Activated T-cell treated with anti-CD3 and anti-CD28 coated beads, Interleukin-2, amount 50 U/mL, for 72 hours (primary cell): ENCODE measurements around the gene SMTNL2. TPM values are rescaled to one million over a fixed set of nuclear protein-coding genes. Genes with fewer than 3 reads are reported as not detected.

Source experiments
- ATAC-seq, 2 donors: fragments of 150-1000 bp; cut with Tn5 transposase; replicated peaks in 1 of 2; 2 replicates each; pipeline ENCODE4 v1.10.0; 2021; ENCODE audit warnings: moderate library complexity in 2 of 2, mild to moderate bottlenecking in 1 of 2
- DNase-seq, 2 donors: peaks; one replicate each; pipeline ENCODE4 v3.0.0; 2021 to 2022; ENCODE audit warnings: mixed read lengths in 1 of 2
- H3K27ac Mint-ChIP-seq: one replicate; pipeline ENCODE4 v1.8.0; 2022; ENCODE audit warnings: mild to moderate bottlenecking, moderate library complexity, mixed read lengths
- H3K27me3 Mint-ChIP-seq: one replicate; pipeline ENCODE4 v1.8.0; 2022; ENCODE audit warnings: low read depth, mixed read lengths
- H3K36me3 Mint-ChIP-seq, 2 donors: one replicate each; pipeline ENCODE4 v1.8.0; 2022; ENCODE audit warnings: mixed read lengths in 2 of 2, mild to moderate bottlenecking in 1 of 2; ENCODE audit not compliant: insufficient read depth in 2 of 2
- H3K4me1 Mint-ChIP-seq: one replicate; pipeline ENCODE4 v1.8.0; 2022; ENCODE audit warnings: low read depth, mixed read lengths
- H3K4me3 Mint-ChIP-seq, 2 donors: one replicate each; pipeline ENCODE4 v1.8.0; 2022; ENCODE audit warnings: mild to moderate bottlenecking in 2 of 2, mixed read lengths in 2 of 2, moderate library complexity in 2 of 2
- H3K9me3 Mint-ChIP-seq, 2 donors: one replicate each; pipeline ENCODE4 v1.8.0; 2022; ENCODE audit warnings: mixed read lengths in 2 of 2
- total RNA-seq, 2 donors: library from RNA; stranded (reverse); gene quantifications; one replicate each; pipeline ENCODE4 v1.2.3, GENCODE V29; 2022

The SMTNL2 gene
- total RNA-seq, 2 donors from 2014 or later, result not detected

DNA sequence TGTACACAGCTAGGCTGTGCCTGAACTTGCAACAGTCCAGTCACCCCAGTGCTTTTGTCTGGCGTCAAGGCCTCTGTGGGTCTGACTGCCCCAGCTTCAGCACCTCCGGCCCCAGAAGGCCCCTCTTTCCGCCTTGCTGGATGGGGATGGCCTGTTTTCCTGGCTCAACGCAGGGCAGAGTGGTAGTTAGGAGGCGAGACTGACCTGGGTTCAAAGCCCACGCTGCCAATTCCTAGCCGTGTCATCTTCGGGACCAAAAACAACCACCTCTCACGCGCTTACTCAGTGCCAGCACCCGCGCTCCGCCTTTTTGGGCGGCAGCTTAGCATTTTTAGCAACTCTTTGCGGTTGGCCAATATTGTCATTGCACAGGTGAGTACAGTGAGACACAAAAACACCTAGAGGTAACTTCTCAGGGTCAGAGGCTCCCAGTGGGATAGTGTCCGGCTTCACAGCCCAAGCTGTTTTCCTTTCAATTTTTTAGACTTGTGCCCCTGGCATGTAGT, 33.7 kb upstream of the SMTNL2 start:
- no peak for DNase-seq
- peaks cover 28% of the 10 kb centered on the region for H3K4me1 Mint-ChIP-seq
- no peak for ATAC-seq
- H3K9me3 Mint-ChIP-seq, result no peaks in the 10 kb centered on the region
- no peak overlapping the region for H3K27ac Mint-ChIP-seq
- H3K4me3 Mint-ChIP-seq, result no peak overlapping the region
- no peaks in the 10 kb centered on the region for H3K27me3 Mint-ChIP-seq
- peaks cover 3 to 5% of the 10 kb centered on the region in 2 donors for H3K36me3 Mint-ChIP-seq

DNA sequence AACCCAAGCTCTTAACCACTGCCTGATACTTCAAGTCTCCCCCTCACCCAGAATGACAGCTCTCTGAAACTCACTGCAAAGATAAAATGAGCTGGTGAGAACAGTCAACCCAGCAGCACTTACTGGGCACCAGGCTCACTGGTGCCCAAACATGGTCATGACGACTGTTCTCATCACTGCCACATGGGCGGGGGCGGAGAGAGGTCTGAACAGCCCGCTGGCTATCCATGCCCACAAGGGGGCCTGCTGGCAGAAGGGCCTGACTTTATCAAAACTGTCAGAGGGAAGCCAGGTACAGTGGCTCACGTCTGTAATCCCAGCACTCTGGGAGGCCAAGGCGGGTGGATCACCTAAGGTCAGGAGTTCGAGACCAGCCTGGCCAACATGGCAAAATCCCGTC, 33.2 kb upstream of the SMTNL2 start:
- Mint-ChIP-seq H3K4me3 (no peak overlapping the region), H3K9me3 (no peaks in the 10 kb centered on the region), H3K36me3 (peaks cover 3 to 5% of the 10 kb centered on the region in 2 donors), H3K27me3 (no peaks in the 10 kb centered on the region), H3K27ac (no peak overlapping the region), H3K4me1 (peaks cover 34% of the 10 kb centered on the region)
- DNase-seq (no peak), ATAC-seq (no peak)

DNA sequence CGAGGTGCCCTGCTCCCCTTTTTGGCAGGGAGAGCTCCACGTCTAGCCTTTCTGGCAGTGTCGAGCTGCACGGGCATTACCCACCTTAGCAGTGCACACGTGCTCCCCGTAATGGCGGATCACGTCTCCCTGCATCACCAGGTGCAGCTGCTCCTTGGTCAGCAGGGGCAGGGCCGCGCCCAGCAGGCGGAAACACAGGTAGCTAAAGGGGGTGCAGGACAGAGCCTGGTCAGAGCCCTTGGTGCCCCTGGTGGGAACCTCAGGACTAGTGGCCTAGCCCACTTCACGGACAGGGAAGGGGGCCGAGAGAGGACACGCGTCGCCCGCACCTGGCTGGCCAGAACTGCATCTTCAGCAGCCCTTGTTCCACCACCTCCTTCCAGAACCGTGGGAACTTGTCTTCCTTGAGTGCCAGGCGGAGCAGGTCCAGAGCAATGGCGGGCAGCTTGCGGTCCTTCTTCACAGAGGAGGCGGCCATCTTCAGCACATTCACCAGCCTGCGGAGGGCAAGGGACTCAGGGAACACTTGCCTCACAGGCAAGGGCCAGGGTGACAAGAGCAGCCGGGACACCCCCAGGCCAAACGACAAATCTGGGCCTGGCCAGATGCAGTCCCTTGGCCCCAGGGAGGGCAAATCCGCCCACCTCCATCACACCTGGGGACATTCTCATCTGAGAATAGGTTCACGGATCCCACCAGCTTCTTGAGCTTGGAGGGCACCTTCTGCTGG, 32.4 kb upstream of the SMTNL2 start:
- H3K27ac Mint-ChIP-seq, result no peak overlapping the region
- peaks cover 3 to 5% of the 10 kb centered on the region in 2 donors for H3K36me3 Mint-ChIP-seq
- no peaks in the 10 kb centered on the region for H3K27me3 Mint-ChIP-seq
- DNase-seq (no peak), ATAC-seq (no peak)
- H3K9me3 Mint-ChIP-seq, result no peaks in the 10 kb centered on the region
- peaks cover 40% of the 10 kb centered on the region for H3K4me1 Mint-ChIP-seq
- H3K4me3 Mint-ChIP-seq, result no peak overlapping the region

GRCh38 chr17:4553669-4554068, 30.7 kb upstream of the SMTNL2 start:
- peaks cover 48% of the 10 kb centered on the region for H3K4me1 Mint-ChIP-seq
- H3K27me3 Mint-ChIP-seq, result no peaks in the 10 kb centered on the region
- DNase-seq (no peak), ATAC-seq (no peak)
- H3K36me3 Mint-ChIP-seq, result peaks cover 3 to 5% of the 10 kb centered on the region in 2 donors
- no peaks in the 10 kb centered on the region for H3K9me3 Mint-ChIP-seq
- peak overlapping the region; percentile 88 to 97 for H3K4me3 Mint-ChIP-seq
- no peak overlapping the region for H3K27ac Mint-ChIP-seq

GRCh38 chr17:4554441-4554996, 29.8 kb upstream of the SMTNL2 start:
- Mint-ChIP-seq H3K36me3 (peaks cover 3 to 5% of the 10 kb centered on the region in 2 donors), H3K9me3 (no peaks in the 10 kb centered on the region), H3K27me3 (no peaks in the 10 kb centered on the region), H3K4me1 (peaks cover 48% of the 10 kb centered on the region), H3K27ac (peak overlapping the region; percentile 60), H3K4me3 (peak overlapping the region; percentile 88 to 97)
- peak in 1 of 2 donors; percentile 3 for ATAC-seq
- no peak for DNase-seq

GRCh38 chr17:4554997-4555799, 29.1 kb upstream of the SMTNL2 start, which contains the start of gene MYBBP1A:
Gene MYBBP1A, minus strand, starts transcription at chr17:4555384. Its CDS starts 60 bp downstream, at chr17:4555324.
- Mint-ChIP-seq H3K9me3 (no peaks in the 10 kb centered on the region), H3K27ac (peak within 1 kb of the TSS; percentile 95), H3K27me3 (no peaks in the 10 kb centered on the region), H3K36me3 (peaks cover 3 to 5% of the 10 kb centered on the region in 2 donors), H3K4me1 (peaks cover 48% of the 10 kb centered on the region), H3K4me3 (peak within 1 kb of the TSS; percentile 88 to 97)
- ATAC-seq (peak; percentile 94), DNase-seq (peak; percentile 98)

DNA sequence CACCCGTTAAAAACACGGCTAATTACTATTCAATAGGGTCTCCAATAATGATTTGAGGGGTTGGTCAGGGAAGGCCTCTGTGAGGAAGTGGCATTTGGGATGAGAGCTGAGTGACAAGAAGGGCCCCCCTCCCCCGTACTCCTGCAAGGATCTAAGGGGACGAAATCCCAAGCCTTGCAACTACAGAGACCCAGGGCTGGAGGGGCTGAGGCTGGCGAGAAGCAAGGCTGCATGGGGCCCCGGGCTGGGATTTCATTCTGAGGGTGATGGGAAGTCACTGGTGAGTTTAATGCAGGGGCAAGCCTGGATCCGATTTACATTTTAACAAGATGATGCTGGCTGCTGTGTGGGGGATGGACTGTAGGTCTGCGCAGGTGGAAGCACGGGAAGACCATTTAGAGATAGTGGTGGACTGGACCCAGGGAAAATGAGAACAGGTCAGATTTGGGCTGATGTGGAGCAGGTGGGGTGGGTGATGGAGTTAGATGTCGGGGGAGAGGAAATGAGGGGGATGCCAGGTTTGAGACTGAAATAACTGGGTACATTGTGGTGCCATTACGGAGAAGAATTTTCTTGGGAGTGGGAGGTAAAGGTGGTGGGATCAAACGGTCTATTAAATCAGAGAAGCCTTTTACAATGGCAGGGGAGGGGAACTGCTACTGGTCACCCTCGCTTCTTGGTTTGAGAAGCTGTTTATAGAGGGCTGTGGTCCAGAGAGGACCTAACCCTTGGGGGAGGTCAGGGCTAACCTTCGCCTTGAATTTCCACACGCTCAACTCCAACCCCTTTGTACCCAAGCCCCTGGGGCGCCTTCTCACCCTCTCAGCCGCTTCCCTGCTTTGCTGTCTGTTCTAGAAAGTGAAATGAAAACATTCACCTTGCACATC, 28.2 kb upstream of the SMTNL2 start:
- peaks cover 0 to 1% of the 10 kb centered on the region in 2 donors for H3K36me3 Mint-ChIP-seq
- H3K4me1 Mint-ChIP-seq, result peaks cover 45% of the 10 kb centered on the region
- peak overlapping the region; percentile 88 to 97 for H3K4me3 Mint-ChIP-seq
- ATAC-seq, result no peak
- H3K27me3 Mint-ChIP-seq, result no peaks in the 10 kb centered on the region
- no peak for DNase-seq
- H3K9me3 Mint-ChIP-seq, result no peaks in the 10 kb centered on the region
- H3K27ac Mint-ChIP-seq, result peak overlapping the region; percentile 95

GRCh38 chr17:4556996-4557395, 27.3 kb upstream of the SMTNL2 start:
- Mint-ChIP-seq H3K27me3 (no peaks in the 10 kb centered on the region), H3K36me3 (no peaks in the 10 kb centered on the region), H3K27ac (no peak overlapping the region), H3K4me3 (no peak overlapping the region), H3K9me3 (no peaks in the 10 kb centered on the region), H3K4me1 (peaks cover 49% of the 10 kb centered on the region)
- ATAC-seq (no peak), DNase-seq (no peak)

DNA sequence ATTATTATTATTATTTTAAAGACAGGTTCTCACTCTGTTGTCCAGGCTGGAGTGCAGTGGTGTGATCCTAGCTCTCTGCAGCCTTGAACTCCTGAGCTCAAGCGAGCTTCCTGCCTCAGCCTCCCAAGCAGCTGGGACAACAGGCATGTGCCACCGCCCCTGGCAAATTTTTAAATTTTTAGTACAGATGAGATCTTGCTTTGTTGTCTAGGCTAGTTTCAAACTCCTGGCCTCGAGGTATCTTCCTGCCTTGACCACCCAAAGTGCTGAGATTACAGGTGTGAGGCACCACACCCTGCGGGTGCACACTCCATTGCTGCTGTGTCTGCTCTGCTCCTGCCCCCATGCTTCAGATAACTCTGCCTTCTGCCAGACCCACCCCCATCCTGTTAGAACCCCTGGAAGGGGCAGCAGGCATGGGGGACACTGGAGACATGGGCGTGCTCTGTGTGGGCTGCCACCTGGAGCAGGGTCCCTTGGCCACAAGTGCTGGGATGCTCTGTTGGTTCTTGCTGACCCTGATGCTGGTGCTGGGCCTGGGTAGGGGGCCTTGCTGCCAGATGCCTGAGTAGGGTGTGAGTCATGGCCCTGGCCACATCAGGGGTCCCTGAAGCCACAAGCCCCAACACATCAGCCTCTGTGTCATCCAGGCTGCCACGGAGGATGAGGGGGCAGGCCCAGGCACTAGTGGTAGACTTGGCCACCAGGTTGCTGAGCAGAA, 26.5 kb upstream of the SMTNL2 start:
- no peak overlapping the region for H3K27ac Mint-ChIP-seq
- H3K4me3 Mint-ChIP-seq, result peak overlapping the region in 1 of 2 donors; percentile 8
- H3K36me3 Mint-ChIP-seq, result no peaks in the 10 kb centered on the region
- H3K4me1 Mint-ChIP-seq, result peaks cover 57% of the 10 kb centered on the region
- no peaks in the 10 kb centered on the region for H3K9me3 Mint-ChIP-seq
- ATAC-seq (peak in 1 of 2 donors; percentile 10), DNase-seq (peak; percentile 20 to 54)
- no peaks in the 10 kb centered on the region for H3K27me3 Mint-ChIP-seq

DNA sequence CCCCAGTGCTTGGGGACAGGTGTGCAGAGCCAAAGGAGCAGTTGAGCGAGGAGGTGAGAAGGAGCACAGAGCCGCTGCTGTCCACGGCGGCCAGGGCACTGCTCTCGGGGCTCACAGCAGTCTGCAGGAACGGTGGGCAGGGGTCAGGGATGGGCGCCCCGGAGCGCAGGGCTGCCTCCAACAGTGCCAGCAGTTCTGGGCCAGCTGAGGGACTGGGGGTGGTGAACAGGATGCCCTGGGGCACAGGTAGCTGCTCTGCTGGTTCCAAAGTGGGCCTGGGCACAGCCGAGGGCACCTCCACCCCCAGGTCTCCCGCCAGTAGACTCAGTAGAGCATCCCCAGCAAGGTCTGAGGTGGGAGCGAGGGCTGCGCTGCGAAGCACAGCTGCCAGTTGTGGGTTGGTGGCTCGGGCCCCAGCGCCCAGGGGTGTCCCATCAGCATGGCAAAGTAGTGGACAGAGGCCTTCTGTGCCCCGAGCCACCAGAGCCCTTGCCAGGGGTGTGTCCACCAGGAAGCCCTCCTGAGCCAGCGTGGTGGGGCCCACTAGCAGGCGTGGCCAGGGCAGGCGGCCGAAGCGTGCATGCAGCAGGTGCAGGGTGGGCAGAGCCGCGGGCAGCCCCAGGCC, 25.9 kb upstream of the SMTNL2 start:
- Mint-ChIP-seq H3K36me3 (no peaks in the 10 kb centered on the region), H3K27ac (no peak overlapping the region)
- no peak for DNase-seq

GRCh38 chr17:4559139-4559791, 25.1 kb upstream of the SMTNL2 start:
- Mint-ChIP-seq H3K27ac (no peak overlapping the region), H3K27me3 (no peaks in the 10 kb centered on the region), H3K36me3 (peaks cover 0 to 2% of the 10 kb centered on the region in 2 donors), H3K4me3 (no peak overlapping the region), H3K4me1 (peaks cover 60% of the 10 kb centered on the region), H3K9me3 (peaks cover 0 to 1% of the 10 kb centered on the region in 2 donors)
- DNase-seq (no peak), ATAC-seq (no peak)

More for the DNA sequence above, 25.9 kb upstream of the SMTNL2 start:
- H3K4me3 Mint-ChIP-seq, result no peak overlapping the region
- ATAC-seq, result no peak
- H3K9me3 Mint-ChIP-seq, result no peaks in the 10 kb centered on the region
- H3K4me1 Mint-ChIP-seq, result peaks cover 60% of the 10 kb centered on the region
- no peaks in the 10 kb centered on the region for H3K27me3 Mint-ChIP-seq
